Bronchial epithelial cell (primary cell): Measurements from ENCODE around the gene SHROOM3. TPM values are rescaled to one million over a fixed set of nuclear protein-coding genes. Genes with fewer than 3 reads are reported as not detected.
A peak's percentile ranks its signal among the peaks of the same experiment; 100 is the strongest.

ENCODE experiments used
- DNase-seq: peaks from one replicate; pipeline ENCODE4 v3.0.0-alpha.2; 2010; ENCODE audit warnings: low read depth
- FAIRE-seq: peaks from 2 replicates; lab custom pipeline; 2011; peaks lifted over from hg19 to GRCh38; lab: Jason Lieb, UNC
- H3K27me3 ChIP-seq: 2 replicates; pipeline ENCODE4 v1.5.1; 2011; ENCODE audit warnings: low read length; ENCODE audit not compliant: control insufficient read depth, insufficient read depth
- H3K36me3 ChIP-seq: 2 replicates; pipeline ENCODE4 v1.5.1; 2011; ENCODE audit warnings: low read length; ENCODE audit not compliant: control insufficient read depth, insufficient read depth
- H3K4me3 ChIP-seq: 2 replicates; pipeline ENCODE4 v1.5.1; 2011; ENCODE audit warnings: mild to moderate bottlenecking, low read depth, low read length, control low read depth
- CTCF ChIP-seq: IDR thresholded peaks from 2 replicates; pipeline ENCODE4 v1.5.1; 2011; ENCODE audit warnings: mild to moderate bottlenecking, moderate library complexity, low read length, control low read depth, inconsistent platforms; ENCODE audit not compliant: insufficient read depth, severe bottlenecking
- total RNA-seq: library from RNA; depleted of rRNA; stranded (reverse); fragments of >200 nt; gene quantifications from 2 replicates; pipeline ENCODE4 v1.2.1, GENCODE V29; 2014

The SHROOM3 gene
- total RNA-seq, 1 donor from 2014 or later: 6.3 TPM

- DNase-seq (peak; percentile 77), FAIRE-seq (no peak)
- TF ChIP-seq CTCF: no peak
- no peak overlapping the region for H3K4me3 ChIP-seq
- H3K27me3 ChIP-seq: no peaks in the 10 kb centered on the region
- H3K36me3 ChIP-seq: no peaks in the 10 kb centered on the region
Observed at GRCh38 chr4:76611616-76612207, 176.7 kb downstream of the SHROOM3 start.

- H3K4me3 ChIP-seq: no peak overlapping the region
- FAIRE-seq (no peak), DNase-seq (no peak)
- H3K36me3 ChIP-seq: no peaks in the 10 kb centered on the region
- TF ChIP-seq CTCF: no peak
- no peaks in the 10 kb centered on the region for H3K27me3 ChIP-seq
Observed at GRCh38 chr4:76614589-76614988, 179.6 kb downstream of the SHROOM3 start.

- no peak for FAIRE-seq
- Histone ChIP-seq H3K36me3 (no peaks in the 10 kb centered on the region), H3K27me3 (no peaks in the 10 kb centered on the region), H3K4me3 (no peak overlapping the region)
- no peak for TF ChIP-seq CTCF
- DNase-seq: no peak
Observed at GRCh38 chr4:76615999-76616398, 181.0 kb downstream of the SHROOM3 start.

GRCh38 chr4:76616526-76616925 lies 181.5 kb downstream of the SHROOM3 start:
- H3K27me3 ChIP-seq: no peaks in the 10 kb centered on the region
- DNase-seq: no peak
- no peak for FAIRE-seq
- TF ChIP-seq CTCF: no peak
- no peaks in the 10 kb centered on the region for H3K36me3 ChIP-seq
- no peak overlapping the region for H3K4me3 ChIP-seq

GRCh38 chr4:76620723-76621468 lies 185.9 kb downstream of the SHROOM3 start:
- no peaks in the 10 kb centered on the region for H3K36me3 ChIP-seq
- DNase-seq (no peak), FAIRE-seq (no peak)
- no peaks in the 10 kb centered on the region for H3K27me3 ChIP-seq
- TF ChIP-seq CTCF: no peak
- H3K4me3 ChIP-seq: no peak overlapping the region

GRCh38 chr4:76622126-76622525 lies 187.1 kb downstream of the SHROOM3 start:
- FAIRE-seq (no peak), DNase-seq (peak; percentile 98)
- Histone ChIP-seq H3K36me3 (no peaks in the 10 kb centered on the region), H3K27me3 (no peaks in the 10 kb centered on the region), H3K4me3 (no peak overlapping the region)
- no peak for TF ChIP-seq CTCF
